Upper lobe of left lung (tissue), 6 donors: ENCODE measurements around the gene CPZ. TPM values are rescaled to one million over a fixed set of nuclear protein-coding genes. Genes with fewer than 3 reads are reported as not detected.

ENCODE experiments used
- ATAC-seq, 2 donors: fragments of 200-7000 bp; cut with Tn5 transposase; one replicate each; pipeline ENCODE4 v1.9.1; 2022; ENCODE audit warnings: mild to moderate bottlenecking in 2 of 2, moderate library complexity in 2 of 2; ENCODE audit not compliant: low FRiP score in 2 of 2
- DNase-seq, 2 donors: peaks; one replicate each; pipeline ENCODE4 v3.0.0-alpha.2; 2019 to 2020
- H3K27ac ChIP-seq, 4 donors: fragments of 200-600 bp; sonication (generic); one replicate each; pipeline ENCODE4 v1.5.1; 2016 to 2019
- H3K27me3 ChIP-seq, 4 donors: fragments of 200-600 bp; sonication (generic); one replicate each; pipeline ENCODE4 v1.5.1; 2017 to 2019
- H3K36me3 ChIP-seq, 4 donors: fragments of 200-600 bp; sonication (generic); one replicate each; pipeline ENCODE4 v1.5.1; 2016 to 2019
- H3K4me1 ChIP-seq, 4 donors: fragments of 200-600 bp; sonication (generic); one replicate each; pipeline ENCODE4 v1.5.1; 2018 to 2019
- H3K4me3 ChIP-seq, 4 donors: fragments of 200-600 bp; sonication (generic); one replicate each; pipeline ENCODE4 v1.5.1; 2017 to 2019; ENCODE audit warnings: mild to moderate bottlenecking in 2 of 4, moderate library complexity in 1 of 4
- H3K9me3 ChIP-seq, 4 donors: fragments of 200-600 bp; sonication (generic); one replicate each; pipeline ENCODE4 v1.5.1; 2018 to 2019
- EP300 ChIP-seq, 4 donors: sonication (generic); formaldehyde crosslinking; IDR thresholded peaks; one replicate each; pipeline ENCODE4 v1.5.1; 2017; ENCODE audit warnings: antibody characterized with exemption in 4 of 4, control low read depth in 2 of 4
- POLR2A ChIP-seq, 4 donors: fragments of 450-650 bp; IDR thresholded peaks; one replicate each; pipeline ENCODE4 v1.5.1; 2016 to 2017; ENCODE audit warnings: antibody characterized with exemption in 4 of 4, mild to moderate bottlenecking in 2 of 4
- POLR2AphosphoS5 ChIP-seq, 2 donors: sonication (generic); formaldehyde crosslinking; IDR thresholded peaks; one replicate each; pipeline ENCODE4 v1.5.1; 2017; ENCODE audit warnings: antibody characterized with exemption in 2 of 2
- WGBS, 2 donors: methylation state at CpG; one replicate each; pipeline ENCODE4 v1.1.5; 2017 to 2018; 5-methylcytosine and 5-hydroxymethylcytosine counted together
- total RNA-seq, 6 donors: library from RNA; depleted of rRNA in 4 of 6; stranded (reverse); fragments of >200 nt in 4 of 6; gene quantifications; one replicate each; pipeline versions ENCODE4 v1.1.0 to v1.2.1, GENCODE V29; 2016 to 2021
- TF ChIP-seq, protein P1 (sequence below), 6 experiments: fragments of 450-650 bp in 4 of 6; fragments of 200-600 bp in 2 of 6; sonication (generic) in 2 of 6; IDR thresholded peaks; one replicate each; pipeline ENCODE4 v1.5.1; 2016 to 2019; ENCODE audit warnings: antibody characterized with exemption in 6 of 6
- donor health status: DM: no; HTN: no; CAD: no; lungs with moderate emphysema.
- donor health status: DM: no; HTN: yes; CAD: no; lungs with severe emphysema.

CPZ gene
- total RNA-seq, 6 donors from 2014 or later = 0.78 to 8.6 (median 1.2) TPM; not detected in 2

DNA sequence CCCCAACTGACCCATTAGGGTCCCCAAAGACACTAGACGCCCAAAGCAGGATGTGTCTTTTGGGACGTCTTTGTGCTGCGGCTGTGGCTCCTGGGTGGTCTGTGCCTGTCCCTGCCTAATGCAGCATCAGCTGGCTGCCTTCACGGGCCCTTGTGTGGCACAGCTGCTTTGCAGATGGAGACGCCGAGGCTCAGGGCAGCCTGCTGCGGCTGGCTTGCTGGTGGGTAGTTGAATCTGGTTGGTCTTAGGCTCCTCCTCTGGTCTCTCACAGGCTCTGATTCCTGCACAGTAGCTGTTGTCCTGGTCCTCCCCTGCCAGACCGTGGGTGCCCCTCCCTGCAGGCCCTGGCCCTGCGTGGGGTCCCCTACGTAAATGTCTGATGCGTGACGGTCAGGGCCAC is 8.1 kb downstream of the CPZ start:
- no peak overlapping the region for H3K4me3 ChIP-seq
- no peaks in the 10 kb centered on the region for H3K27me3 ChIP-seq
- TF ChIP-seq, protein P1, sequence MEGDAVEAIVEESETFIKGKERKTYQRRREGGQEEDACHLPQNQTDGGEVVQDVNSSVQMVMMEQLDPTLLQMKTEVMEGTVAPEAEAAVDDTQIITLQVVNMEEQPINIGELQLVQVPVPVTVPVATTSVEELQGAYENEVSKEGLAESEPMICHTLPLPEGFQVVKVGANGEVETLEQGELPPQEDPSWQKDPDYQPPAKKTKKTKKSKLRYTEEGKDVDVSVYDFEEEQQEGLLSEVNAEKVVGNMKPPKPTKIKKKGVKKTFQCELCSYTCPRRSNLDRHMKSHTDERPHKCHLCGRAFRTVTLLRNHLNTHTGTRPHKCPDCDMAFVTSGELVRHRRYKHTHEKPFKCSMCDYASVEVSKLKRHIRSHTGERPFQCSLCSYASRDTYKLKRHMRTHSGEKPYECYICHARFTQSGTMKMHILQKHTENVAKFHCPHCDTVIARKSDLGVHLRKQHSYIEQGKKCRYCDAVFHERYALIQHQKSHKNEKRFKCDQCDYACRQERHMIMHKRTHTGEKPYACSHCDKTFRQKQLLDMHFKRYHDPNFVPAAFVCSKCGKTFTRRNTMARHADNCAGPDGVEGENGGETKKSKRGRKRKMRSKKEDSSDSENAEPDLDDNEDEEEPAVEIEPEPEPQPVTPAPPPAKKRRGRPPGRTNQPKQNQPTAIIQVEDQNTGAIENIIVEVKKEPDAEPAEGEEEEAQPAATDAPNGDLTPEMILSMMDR (IDR thresholded peaks at IDR 0.05) = no peak
- TF ChIP-seq EP300 (IDR thresholded peaks at IDR 0.05) (no peak), POLR2AphosphoS5 (IDR thresholded peaks at IDR 0.05) (no peak), POLR2A (IDR thresholded peaks at IDR 0.05) (no peak)
- no peaks in the 10 kb centered on the region for H3K36me3 ChIP-seq
- H3K9me3 ChIP-seq = no peaks in the 10 kb centered on the region
- DNase-seq (peak in 1 of 2 donors; percentile 61), ATAC-seq (no peak)
- WGBS, 2 donors = 76 to 100% methylated on average over 1 to 12 of the region's 12 CpGs
- no peak overlapping the region for H3K27ac ChIP-seq
- H3K4me1 ChIP-seq = no peaks in the 10 kb centered on the region

DNA sequence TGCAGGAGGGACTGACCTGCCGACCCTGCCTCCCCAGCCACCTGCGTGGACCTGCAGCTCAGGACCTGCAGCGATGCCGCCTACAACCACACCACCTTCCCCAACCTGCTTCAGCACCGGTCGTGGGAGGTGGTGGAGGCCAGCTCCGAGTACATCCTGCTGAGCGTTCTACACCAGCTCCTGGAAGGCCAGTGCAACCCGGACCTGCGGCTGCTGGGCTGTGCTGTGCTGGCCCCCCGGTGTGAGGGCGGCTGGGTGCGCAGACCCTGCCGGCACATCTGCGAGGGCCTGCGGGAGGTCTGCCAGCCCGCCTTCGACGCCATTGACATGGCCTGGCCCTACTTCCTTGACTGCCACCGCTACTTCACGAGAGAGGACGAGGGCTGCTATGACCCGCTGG is 8.5 kb downstream of the CPZ start:
- Histone ChIP-seq H3K27me3 (no peaks in the 10 kb centered on the region), H3K9me3 (no peaks in the 10 kb centered on the region), H3K27ac (no peak overlapping the region), H3K4me3 (no peak overlapping the region), H3K36me3 (no peaks in the 10 kb centered on the region), H3K4me1 (no peaks in the 10 kb centered on the region)
- 77 to 88% methylated on average over 7 to 20 of the region's 23 CpGs for WGBS, 2 donors
- no peak for ATAC-seq
- TF ChIP-seq POLR2AphosphoS5 (IDR thresholded peaks at IDR 0.05) (no peak), POLR2A (IDR thresholded peaks at IDR 0.05) (no peak), EP300 (IDR thresholded peaks at IDR 0.05) (no peak)
- TF ChIP-seq, protein P1 (IDR thresholded peaks at IDR 0.05) = no peak
- peak in 1 of 2 donors; percentile 78 for DNase-seq

DNA sequence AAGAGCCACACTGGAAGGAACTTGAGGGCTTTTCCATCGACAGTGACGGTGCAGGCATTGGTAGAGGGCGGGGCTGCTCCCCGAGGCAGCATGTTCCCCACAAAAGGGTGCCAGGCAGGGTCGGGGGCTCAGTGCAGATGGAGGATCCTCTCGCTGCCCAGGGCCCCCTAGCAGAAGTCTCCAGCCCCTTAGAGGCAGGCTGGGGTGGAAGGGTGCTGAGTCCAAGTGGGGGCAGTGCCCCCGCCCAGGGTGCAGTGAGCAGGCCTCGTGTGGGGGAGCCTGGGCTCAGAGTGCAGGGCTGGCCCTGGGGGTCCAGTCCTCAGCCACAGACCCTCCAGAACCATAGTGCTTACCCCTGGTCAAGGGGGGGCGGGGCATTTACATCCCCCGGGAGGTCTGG is 9.0 kb downstream of the CPZ start:
- no peak for TF ChIP-seq POLR2A (IDR thresholded peaks at IDR 0.05)
- TF ChIP-seq, protein P1 (IDR thresholded peaks at IDR 0.05) = no peak
- TF ChIP-seq POLR2AphosphoS5 (IDR thresholded peaks at IDR 0.05) = no peak
- no peak for TF ChIP-seq EP300 (IDR thresholded peaks at IDR 0.05)
- Histone ChIP-seq H3K27me3 (no peaks in the 10 kb centered on the region), H3K4me3 (no peak overlapping the region), H3K27ac (no peak overlapping the region), H3K36me3 (no peaks in the 10 kb centered on the region), H3K4me1 (no peaks in the 10 kb centered on the region), H3K9me3 (no peaks in the 10 kb centered on the region)
- peak in 1 of 2 donors; percentile 62 for DNase-seq
- no peak for ATAC-seq
- WGBS, 2 donors = 85% methylated on average over 9 of the region's 10 CpGs; no CpG with 5 or more reads in 1 of the 2 donors

DNA sequence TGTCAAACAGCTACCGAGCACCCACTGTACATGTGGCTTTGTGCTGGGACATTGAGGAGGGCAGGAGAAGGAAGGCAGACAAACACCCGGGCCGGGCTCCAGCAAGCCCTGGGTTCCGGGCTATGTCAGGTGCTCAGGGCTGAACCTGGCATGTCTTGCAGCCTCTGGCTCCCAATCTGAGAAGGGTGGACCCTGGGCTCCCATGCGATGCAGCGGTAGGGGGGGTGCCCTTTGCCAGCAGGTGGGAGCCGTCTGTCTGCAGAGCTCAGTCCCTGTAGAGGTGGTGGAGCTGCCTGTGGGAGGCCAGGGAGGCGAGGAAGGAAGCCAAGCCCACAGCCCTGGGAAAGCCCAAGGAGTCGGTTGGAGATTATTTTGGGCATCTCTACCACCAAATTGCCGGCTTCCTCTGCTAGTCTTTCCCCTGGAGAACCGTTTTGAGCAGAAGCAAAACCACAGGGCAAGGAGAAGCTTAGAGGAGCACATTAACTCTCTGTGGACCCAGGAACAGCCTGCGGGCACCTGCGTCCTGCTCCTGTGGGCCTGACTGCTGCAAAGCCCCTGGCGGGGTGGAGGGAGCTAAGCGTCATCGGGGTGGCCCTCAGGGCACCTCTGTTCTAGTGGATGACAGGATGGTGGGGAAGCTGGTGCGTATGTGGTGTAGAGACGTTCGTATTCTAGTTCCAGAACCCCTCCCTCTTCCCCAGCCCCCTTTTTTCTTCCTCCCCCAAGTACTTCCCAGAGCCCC is 10.3 kb downstream of the CPZ start:
- WGBS, 2 donors = 53 to 64% methylated on average over 6 to 19 of the region's 19 CpGs
- peak in 1 of 2 donors; percentile 52 for DNase-seq
- Histone ChIP-seq H3K27me3 (no peaks in the 10 kb centered on the region), H3K4me3 (no peak overlapping the region), H3K9me3 (no peaks in the 10 kb centered on the region), H3K36me3 (no peaks in the 10 kb centered on the region), H3K27ac (no peak overlapping the region), H3K4me1 (peaks cover 4 to 5% (median 4%) of the 10 kb centered on the region in 4 donors)
- no peak for ATAC-seq
- TF ChIP-seq POLR2AphosphoS5 (IDR thresholded peaks at IDR 0.05) (no peak), POLR2A (IDR thresholded peaks at IDR 0.05) (no peak), EP300 (IDR thresholded peaks at IDR 0.05) (no peak)
- TF ChIP-seq, protein P1 (IDR thresholded peaks at IDR 0.05) = no peak

DNA sequence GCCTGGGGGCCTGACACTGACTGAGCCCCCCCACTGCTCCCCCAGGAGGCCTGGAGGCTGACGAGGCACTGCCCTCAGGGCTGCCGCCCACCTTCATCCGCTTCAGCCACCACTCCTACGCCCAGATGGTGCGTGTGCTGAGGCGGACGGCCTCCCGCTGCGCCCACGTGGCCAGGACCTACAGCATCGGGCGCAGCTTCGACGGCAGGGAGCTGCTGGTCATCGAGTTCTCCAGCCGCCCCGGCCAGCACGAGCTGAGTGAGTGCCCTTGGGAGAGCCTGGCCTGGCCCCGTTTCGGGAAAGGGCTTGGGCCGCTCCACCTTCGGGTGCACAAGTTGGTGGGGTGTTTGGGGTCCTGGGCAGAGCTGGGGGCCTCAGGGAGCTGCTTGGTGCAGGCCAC is 11.4 kb downstream of the CPZ start:
- H3K36me3 ChIP-seq = no peaks in the 10 kb centered on the region
- no peak for ATAC-seq

More for the DNA sequence above, 11.4 kb downstream of the CPZ start:
- no peaks in the 10 kb centered on the region for H3K9me3 ChIP-seq
- 87 to 90% methylated on average over 16 to 22 of the region's 22 CpGs for WGBS, 2 donors
- no peak for TF ChIP-seq POLR2AphosphoS5 (IDR thresholded peaks at IDR 0.05)
- TF ChIP-seq EP300 (IDR thresholded peaks at IDR 0.05) = no peak
- peak in 1 of 2 donors; percentile 81 for DNase-seq
- H3K27ac ChIP-seq = no peak overlapping the region
- no peak overlapping the region for H3K4me3 ChIP-seq
- H3K4me1 ChIP-seq = peaks cover 4 to 5% (median 4%) of the 10 kb centered on the region in 4 donors
- no peaks in the 10 kb centered on the region for H3K27me3 ChIP-seq
